Right atrium auricular region (tissue), 2 donors: Measurements from ENCODE around the gene NAALADL2. TPM values are rescaled to one million over a fixed set of nuclear protein-coding genes. Genes with fewer than 3 reads are reported as not detected.

Source experiments
- DNase-seq: peaks from one replicate; pipeline ENCODE4 v3.0.0-alpha.2; 2019; ENCODE audit warnings: low spot score
- H3K27ac ChIP-seq, 2 donors: fragments of 200-600 bp; sonication (generic); 1 replicate in 1 of 2; 2 replicates in 1 of 2; pipeline ENCODE4 v1.5.1; 2016 to 2019
- H3K27me3 ChIP-seq, 2 donors: fragments of 200-600 bp; sonication (generic); one replicate each; pipeline versions ENCODE4 v1.5.1 to v1.6.0; 2017 to 2019
- H3K36me3 ChIP-seq: fragments of 200-600 bp; sonication (generic); one replicate; pipeline ENCODE4 v1.5.1; 2016
- H3K4me1 ChIP-seq, 2 donors: fragments of 200-600 bp; sonication (generic); one replicate each; pipeline versions ENCODE4 v1.5.1 to v1.6.0; 2017 to 2019
- H3K4me3 ChIP-seq, 2 donors: fragments of 200-600 bp; sonication (generic); 1 replicate in 1 of 2; 2 replicates in 1 of 2; pipeline ENCODE4 v1.5.1; 2017 to 2019; ENCODE audit warnings: mild to moderate bottlenecking in 1 of 2, moderate library complexity in 1 of 2
- H3K9me3 ChIP-seq, 2 donors: fragments of 200-600 bp; sonication (generic); one replicate each; pipeline ENCODE4 v1.5.1; 2019
- CTCF ChIP-seq, 2 donors: fragments of 200-600 bp; sonication (generic); IDR thresholded peaks; one replicate each; pipeline ENCODE4 v1.5.1; 2019; ENCODE audit warnings: antibody characterized with exemption in 2 of 2
- total RNA-seq, 2 donors: library from RNA; depleted of rRNA; stranded (reverse); fragments of >200 nt; gene quantifications; one replicate each; pipeline ENCODE4 v1.1.0, GENCODE V29; 2016

Gene NAALADL2
- total RNA-seq, 2 donors from 2014 or later, result 2.5 to 3.2 TPM

GRCh38 chr3:175297216-175297615, 438.1 kb downstream of the NAALADL2 start:
- peak overlapping the region in 1 of 2 donors; percentile 35 for H3K27ac ChIP-seq
- TF ChIP-seq CTCF (IDR thresholded peaks at IDR 0.05), result no peak
- H3K9me3 ChIP-seq, result no peaks in the 10 kb centered on the region
- no peak for DNase-seq
- H3K4me3 ChIP-seq, result no peak overlapping the region
- H3K27me3 ChIP-seq, result no peaks in the 10 kb centered on the region
- no peaks in the 10 kb centered on the region for H3K36me3 ChIP-seq
- no peaks in the 10 kb centered on the region for H3K4me1 ChIP-seq

GRCh38 chr3:175301741-175302140, 442.6 kb downstream of the NAALADL2 start:
- no peak overlapping the region for H3K27ac ChIP-seq
- H3K4me3 ChIP-seq, result no peak overlapping the region
- DNase-seq, result no peak
- H3K4me1 ChIP-seq, result no peaks in the 10 kb centered on the region
- no peaks in the 10 kb centered on the region for H3K36me3 ChIP-seq
- no peaks in the 10 kb centered on the region for H3K9me3 ChIP-seq
- H3K27me3 ChIP-seq, result no peaks in the 10 kb centered on the region
- no peak for TF ChIP-seq CTCF (IDR thresholded peaks at IDR 0.05)

GRCh38 chr3:175304404-175304803, 445.3 kb downstream of the NAALADL2 start:
- no peaks in the 10 kb centered on the region for H3K36me3 ChIP-seq
- H3K9me3 ChIP-seq, result no peaks in the 10 kb centered on the region
- no peak for DNase-seq
- no peak overlapping the region for H3K27ac ChIP-seq
- no peak for TF ChIP-seq CTCF (IDR thresholded peaks at IDR 0.05)
- H3K4me3 ChIP-seq, result no peak overlapping the region
- no peaks in the 10 kb centered on the region for H3K4me1 ChIP-seq
- no peaks in the 10 kb centered on the region for H3K27me3 ChIP-seq

- Histone ChIP-seq H3K4me3 (no peak overlapping the region), H3K27ac (no peak overlapping the region), H3K4me1 (no peaks in the 10 kb centered on the region), H3K9me3 (peaks cover 0 to 3% of the 10 kb centered on the region in 2 donors), H3K27me3 (no peaks in the 10 kb centered on the region), H3K36me3 (no peaks in the 10 kb centered on the region)
- no peak for DNase-seq
- TF ChIP-seq CTCF (IDR thresholded peaks at IDR 0.05), result no peak
These were observed 448.5 kb downstream of the NAALADL2 start for GRCh38 chr3:175307642-175308041.

- no peak overlapping the region for H3K27ac ChIP-seq
- no peak overlapping the region for H3K4me3 ChIP-seq
- H3K27me3 ChIP-seq, result no peaks in the 10 kb centered on the region
- no peaks in the 10 kb centered on the region for H3K36me3 ChIP-seq
- H3K4me1 ChIP-seq, result no peaks in the 10 kb centered on the region
- DNase-seq, result no peak
- peaks cover 0 to 3% of the 10 kb centered on the region in 2 donors for H3K9me3 ChIP-seq
- no peak for TF ChIP-seq CTCF (IDR thresholded peaks at IDR 0.05)
These were observed 449.0 kb downstream of the NAALADL2 start for GRCh38 chr3:175308097-175308496.

GRCh38 chr3:175310046-175310445, 450.9 kb downstream of the NAALADL2 start:
- Histone ChIP-seq H3K36me3 (no peaks in the 10 kb centered on the region), H3K4me3 (no peak overlapping the region), H3K27ac (no peak overlapping the region), H3K9me3 (peaks cover 0 to 3% of the 10 kb centered on the region in 2 donors), H3K27me3 (no peaks in the 10 kb centered on the region), H3K4me1 (no peaks in the 10 kb centered on the region)
- DNase-seq, result no peak
- no peak for TF ChIP-seq CTCF (IDR thresholded peaks at IDR 0.05)
